GM18519 (cell line): ENCODE measurements around the gene TDRD9.

Source experiments
- ATAC-seq: cut with Tn5 transposase; IDR thresholded peaks from one replicate; pipeline ENCODE4 v1.9.1; 2021; ENCODE audit warnings: mild to moderate bottlenecking, moderate library complexity; ENCODE audit not compliant: unreplicated experiment, low FRiP score

TDRD9 gene

DNA sequence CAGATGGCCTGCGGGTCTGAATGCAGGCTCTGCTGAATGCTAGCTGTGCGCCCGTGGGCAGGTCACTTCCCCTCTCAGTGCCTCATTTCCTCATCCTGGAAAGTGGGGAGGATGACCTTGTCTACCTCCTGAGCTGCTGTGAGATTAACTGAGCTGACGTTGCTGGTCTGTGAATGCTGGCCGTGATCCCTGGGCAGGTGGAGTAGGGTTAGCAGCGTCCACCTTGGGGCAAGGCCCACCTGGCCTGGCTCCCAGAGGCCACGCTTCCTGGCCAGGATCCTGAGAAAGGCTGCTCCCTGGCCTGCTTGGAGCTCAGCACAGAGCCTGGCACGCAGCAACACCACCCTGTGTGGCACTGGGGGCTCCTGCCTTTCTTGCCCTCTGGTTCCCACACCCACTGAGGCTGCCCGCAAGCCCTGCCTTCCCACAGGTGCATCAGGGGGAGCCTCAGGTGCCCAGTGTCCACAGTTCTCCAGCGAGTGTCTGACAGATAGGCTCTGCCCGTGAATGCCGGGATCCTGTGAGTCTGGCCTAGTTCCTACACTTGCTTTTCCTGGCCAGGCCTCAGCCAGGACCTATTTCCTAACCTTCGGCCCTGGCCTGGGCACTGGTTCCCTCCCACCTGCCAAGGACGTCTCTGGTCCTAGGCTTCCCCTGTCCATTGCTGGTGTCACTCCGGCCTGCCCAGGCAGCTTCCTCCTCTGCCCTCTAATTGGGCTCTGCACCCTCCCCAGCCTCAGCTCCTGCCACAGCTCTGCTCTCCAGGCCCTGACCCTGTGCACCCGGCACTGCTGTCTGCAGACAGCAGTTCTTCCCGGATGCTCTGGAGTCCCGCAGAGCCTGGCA, 37.2 kb upstream of the TDRD9 start:
- no peak for ATAC-seq

- ATAC-seq = no peak
These were observed 36.5 kb upstream of the TDRD9 start for GRCh38 chr14:103891667-103892215.

- ATAC-seq = no peak
These were observed 36.0 kb upstream of the TDRD9 start for GRCh38 chr14:103892247-103892646.

DNA sequence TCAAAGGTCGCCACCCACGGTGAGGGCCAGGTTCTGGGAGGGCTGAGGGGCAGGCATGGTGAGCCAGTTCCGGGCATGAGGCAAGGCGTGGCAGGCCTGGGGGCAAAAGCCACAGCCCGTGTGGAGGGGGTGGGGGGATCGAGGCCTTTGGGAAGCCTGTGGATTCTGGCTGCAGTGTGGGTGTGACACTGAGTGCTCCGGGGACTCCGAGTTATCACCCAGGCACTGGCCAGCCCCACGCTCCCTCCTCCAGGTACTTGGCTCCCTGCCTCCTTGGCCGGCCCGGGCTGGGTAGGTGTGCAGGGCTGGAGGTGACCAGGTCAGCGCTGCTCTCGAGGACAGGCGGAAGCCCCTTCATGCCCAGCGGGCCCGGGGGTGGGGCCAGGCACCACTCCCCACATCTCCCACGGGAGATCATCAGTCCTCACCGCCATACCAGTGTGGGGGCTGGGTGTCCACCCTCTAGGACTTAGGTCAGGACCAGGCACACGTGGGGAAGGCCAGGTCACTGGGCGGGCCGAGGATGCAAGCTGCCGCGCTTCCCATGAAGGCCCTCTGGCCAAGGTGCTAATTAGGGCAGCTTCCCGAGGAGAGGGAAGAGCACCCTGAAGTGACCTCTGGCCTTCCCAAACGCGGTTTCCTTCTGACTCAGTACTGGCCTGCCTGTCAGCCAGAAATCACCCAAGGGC, 34.1 kb upstream of the TDRD9 start:
- no peak for ATAC-seq

DNA sequence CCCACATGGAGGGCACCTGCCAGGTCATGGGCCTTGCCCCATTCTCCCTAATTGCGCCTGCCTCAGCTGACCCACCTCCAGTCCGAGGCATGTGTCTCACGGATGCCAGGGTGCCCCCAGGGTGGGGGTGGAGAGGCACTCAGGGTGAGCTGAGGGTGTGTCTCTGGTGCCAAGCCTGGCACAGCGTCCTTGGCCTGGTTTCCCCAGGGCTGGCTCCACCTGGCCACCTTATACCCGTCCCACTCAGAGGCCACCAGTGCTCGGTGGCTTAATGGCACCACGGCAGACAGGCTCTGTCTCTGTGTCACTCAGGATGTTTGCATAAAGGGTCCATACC, 33.6 kb upstream of the TDRD9 start:
- ATAC-seq = no peak

- ATAC-seq = no peak
These were observed 31.7 kb upstream of the TDRD9 start for GRCh38 chr14:103896578-103896977.

- ATAC-seq = no peak
These were observed 30.9 kb upstream of the TDRD9 start for GRCh38 chr14:103897075-103897947.

- ATAC-seq = no peak
These were observed 30.1 kb upstream of the TDRD9 start for GRCh38 chr14:103898204-103898603.

GRCh38 chr14:103898711-103899110, 29.5 kb upstream of the TDRD9 start:
- ATAC-seq = no peak

DNA sequence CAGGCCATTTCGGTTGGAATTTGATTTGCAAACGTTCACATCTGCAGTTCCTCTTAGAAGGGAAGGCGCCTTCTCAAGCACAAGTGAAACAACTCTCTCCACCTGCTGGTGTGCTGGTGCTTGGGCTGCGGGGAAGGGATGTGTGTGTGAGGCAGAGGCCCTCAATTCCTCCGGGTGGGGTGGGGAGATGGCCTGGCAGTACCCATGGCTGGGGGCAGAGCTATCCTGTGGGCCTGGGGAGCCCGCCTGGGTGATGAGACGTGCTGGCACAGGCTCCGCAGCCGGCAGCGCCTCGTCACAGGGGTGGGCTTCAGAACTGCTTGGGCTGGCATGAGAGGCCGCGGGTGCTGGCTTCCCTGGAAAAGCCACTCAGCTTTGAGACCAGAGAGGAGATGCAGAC, 28.9 kb upstream of the TDRD9 start:
- ATAC-seq = no peak

- ATAC-seq = no peak
These were observed 28.4 kb upstream of the TDRD9 start for GRCh38 chr14:103899833-103900232.

- no peak for ATAC-seq
These were observed 23.7 kb upstream of the TDRD9 start for GRCh38 chr14:103904493-103905107.

DNA sequence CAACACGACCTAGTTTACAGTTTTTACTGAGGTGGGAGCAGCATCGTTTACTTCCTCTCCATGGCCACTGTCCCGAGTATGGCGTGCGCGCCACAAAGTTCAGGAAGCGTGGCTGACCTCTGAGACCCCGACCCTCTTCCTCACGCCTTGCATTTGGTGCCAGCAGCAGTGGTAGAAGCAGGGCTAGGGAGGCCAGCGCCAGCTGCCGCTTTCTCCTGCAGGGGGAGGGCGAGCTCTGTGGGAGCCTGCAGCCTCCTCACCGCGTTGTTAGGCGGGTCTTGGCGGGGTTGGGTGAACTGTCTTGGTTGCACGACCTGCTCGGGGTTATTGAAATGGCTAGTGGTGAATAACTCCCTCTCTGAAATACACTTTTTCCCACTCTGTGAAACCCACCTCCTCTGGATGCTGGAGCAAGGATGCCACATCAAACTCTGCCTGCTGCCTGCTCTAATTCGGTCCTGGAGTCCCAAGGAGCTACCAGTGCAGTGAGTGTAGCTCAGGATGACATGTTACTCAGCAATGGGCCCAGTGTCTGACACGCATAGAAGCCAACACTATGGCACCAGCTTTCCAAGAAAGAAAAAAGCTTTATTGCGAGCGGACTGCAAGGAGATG, 22.3 kb upstream of the TDRD9 start:
- ATAC-seq = no peak

DNA sequence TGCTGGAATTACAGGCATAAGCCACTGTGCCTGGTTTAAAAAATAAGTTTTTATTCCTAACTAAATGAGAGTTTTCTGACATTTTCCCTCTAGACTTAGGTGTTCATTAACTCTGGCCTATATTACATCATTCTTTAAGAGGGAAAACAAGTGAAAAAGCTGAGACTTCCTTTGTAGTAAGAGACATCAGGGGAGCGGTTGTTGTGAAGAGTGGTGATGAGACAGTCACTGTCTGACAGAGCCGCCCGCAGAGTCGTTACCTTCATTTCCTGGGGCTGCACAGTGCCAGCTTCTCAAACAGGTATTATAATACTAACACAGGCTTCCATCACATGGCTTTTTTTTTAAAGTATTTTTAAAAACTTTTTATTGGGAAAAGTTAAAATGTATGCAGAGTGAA, 19.7 kb upstream of the TDRD9 start:
- no peak for ATAC-seq

GRCh38 chr14:103909531-103910261, 18.6 kb upstream of the TDRD9 start:
- no peak for ATAC-seq

GRCh38 chr14:103910262-103910935, 17.9 kb upstream of the TDRD9 start:
- ATAC-seq = no peak

DNA sequence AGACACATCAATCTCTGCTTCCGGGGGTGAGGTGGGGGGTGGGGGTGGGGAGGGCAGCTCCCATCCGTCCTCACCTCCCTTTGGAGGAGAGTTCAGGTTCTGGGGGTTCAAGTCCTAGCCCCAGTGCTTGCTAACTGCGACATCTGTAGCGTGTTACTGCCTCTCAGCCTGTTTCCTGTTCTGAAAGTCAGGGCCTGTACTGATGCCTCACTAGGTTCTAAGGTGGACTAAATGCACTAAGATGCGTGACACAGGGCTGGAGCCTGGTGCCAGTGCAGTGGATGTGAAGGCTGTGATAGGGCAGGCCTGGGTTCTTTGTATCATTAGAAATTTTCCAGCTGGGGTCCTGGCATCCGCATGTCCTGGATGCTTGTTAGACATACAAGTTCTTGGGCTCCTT, 17.3 kb upstream of the TDRD9 start:
- ATAC-seq = no peak

DNA sequence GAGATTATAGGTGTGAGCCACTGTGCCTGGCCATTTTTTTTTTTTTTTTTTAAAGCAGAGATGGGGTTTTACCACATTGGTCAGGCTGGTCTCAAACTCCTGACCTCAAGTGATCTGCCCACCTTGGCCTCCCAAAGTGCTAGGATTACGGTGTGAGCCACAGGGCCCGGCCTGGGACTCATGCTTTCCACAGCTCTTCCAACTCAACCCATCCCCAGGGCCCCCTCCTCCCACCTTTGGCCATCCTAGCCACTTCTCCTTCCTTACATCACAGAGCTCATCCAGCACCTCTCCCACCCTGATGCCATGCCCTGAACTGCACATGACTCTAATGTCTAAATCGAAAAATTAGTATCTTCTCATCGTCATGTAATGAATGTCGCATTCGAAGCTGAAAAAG, 12.6 kb upstream of the TDRD9 start:
- no peak for ATAC-seq
